HepG2 (cell line): Measurements from ENCODE around the gene MYBL2. TPM values are rescaled to one million over a fixed set of nuclear protein-coding genes. Genes with fewer than 3 reads are reported as not detected.
A peak's percentile ranks its signal among the peaks of the same experiment; 100 is the strongest.

Experiments
- AFF4 ChIP-seq: sonication (generic); formaldehyde crosslinking; IDR thresholded peaks from 2 replicates; pipeline ENCODE4 v1.4.0; 2020; ENCODE audit warnings: missing genetic modification reagents
- HIC2 ChIP-seq: sonication (generic); formaldehyde crosslinking; IDR thresholded peaks from 2 replicates; pipeline ENCODE4 v1.9.0; 2022; ENCODE audit warnings: low read depth, missing genetic modification reagents
- HNF4G ChIP-seq, 2 experiments: sonication (generic) in 1 of 2; formaldehyde crosslinking in 1 of 2; IDR thresholded peaks; 2 replicates each; pipeline versions ENCODE4 v1.4.0 to v1.6.1; 2011 to 2020; ENCODE audit warnings: borderline replicate concordance in 2 of 2, low read depth in 2 of 2, mild to moderate bottlenecking in 2 of 2, low read length in 1 of 2, missing genetic modification reagents in 1 of 2, moderate library complexity in 1 of 2
- MLLT10 ChIP-seq: sonication (generic); formaldehyde crosslinking; IDR thresholded peaks from 2 replicates; pipeline ENCODE4 v1.4.0; 2020; ENCODE audit warnings: missing genetic modification reagents
- MXD3 ChIP-seq: IDR thresholded peaks from 2 replicates; pipeline ENCODE4 v1.6.1; 2016; ENCODE audit warnings: mild to moderate bottlenecking, missing biosample characterization, missing genetic modification reagents
- NRL ChIP-seq: sonication (generic); formaldehyde crosslinking; IDR thresholded peaks from 2 replicates; pipeline ENCODE4 v1.5.0; 2020; ENCODE audit warnings: missing genetic modification reagents, mild to moderate bottlenecking, moderate library complexity, borderline replicate concordance
- ZFP36 ChIP-seq: fragments of 150-350 bp; IDR thresholded peaks from 2 replicates; pipeline ENCODE4 v1.6.1; 2018; ENCODE audit warnings: borderline replicate concordance, low read length, low read depth; ENCODE audit not compliant: partially characterized antibody
- ZFP36L2 ChIP-seq: sonication (generic); formaldehyde crosslinking; IDR thresholded peaks from 2 replicates; pipeline ENCODE4 v1.4.0; 2020; ENCODE audit warnings: missing genetic modification reagents
- ZFP41 ChIP-seq: sonication (generic); formaldehyde crosslinking; IDR thresholded peaks from 2 replicates; pipeline ENCODE4 v1.4.0; 2020; ENCODE audit warnings: mild to moderate bottlenecking, missing genetic modification reagents, borderline replicate concordance
- ZMYM4 ChIP-seq: sonication (generic); formaldehyde crosslinking; IDR thresholded peaks from 2 replicates; pipeline ENCODE4 v1.8.1; 2023; ENCODE audit warnings: mild to moderate bottlenecking, missing genetic modification reagents
- ZNF451 ChIP-seq: sonication (generic); formaldehyde crosslinking; IDR thresholded peaks from 2 replicates; pipeline ENCODE4 v1.5.0; 2020; ENCODE audit warnings: mild to moderate bottlenecking, missing genetic modification reagents
- ZNF512B ChIP-seq: sonication (generic); formaldehyde crosslinking; IDR thresholded peaks from 2 replicates; pipeline ENCODE4 v1.5.1; 2020; ENCODE audit warnings: missing genetic modification reagents, mild to moderate bottlenecking, borderline replicate concordance
- ZNF607 ChIP-seq: sonication (generic); formaldehyde crosslinking; IDR thresholded peaks from 2 replicates; pipeline ENCODE4 v1.5.1; 2020; ENCODE audit warnings: missing genetic modification reagents, mild to moderate bottlenecking, borderline replicate concordance
- ZNF619 ChIP-seq: sonication (generic); formaldehyde crosslinking; IDR thresholded peaks from 2 replicates; pipeline ENCODE4 v1.4.0; 2020; ENCODE audit warnings: mild to moderate bottlenecking, missing genetic modification reagents
- ZNF761 ChIP-seq: sonication (generic); formaldehyde crosslinking; conservative IDR thresholded peaks from 2 replicates; pipeline ENCODE4 v1.4.0; 2020; ENCODE audit warnings: mild to moderate bottlenecking, missing genetic modification reagents
- ZNF782 ChIP-seq: sonication (generic); formaldehyde crosslinking; IDR thresholded peaks from 2 replicates; pipeline ENCODE4 v1.4.0; 2020; ENCODE audit warnings: missing genetic modification reagents, mild to moderate bottlenecking, borderline replicate concordance
- ZNF792 ChIP-seq: IDR thresholded peaks from 2 replicates; pipeline ENCODE4 v1.6.1; 2016
- ZNF891 ChIP-seq: sonication (generic); formaldehyde crosslinking; IDR thresholded peaks from 2 replicates; pipeline ENCODE4 v1.5.0; 2020; ENCODE audit warnings: mild to moderate bottlenecking, missing genetic modification reagents
- polyA plus RNA-seq, 8 experiments: library from polyadenylated mRNA; depleted of rRNA in 3 of 8; stranded (reverse) in 7 of 8; unstranded in 1 of 8; fragments of >200 nt; fragmentation: Illumina TruSeq in 4 of 8; extraction: Trizol in 4 of 8; gene quantifications; 2 replicates each; pipeline versions ENCODE4 v1.2.1 to v1.2.3, GENCODE V29; 2011 to 2016; ENCODE audit warnings: low read depth in 4 of 8, missing spikeins in 1 of 8, mixed read lengths in 1 of 8; ENCODE audit not compliant: insufficient read depth in 1 of 8
- total RNA-seq, 5 experiments: library from RNA; depleted of rRNA; stranded (reverse); fragments of >200 nt; fragmentation: Illumina TruSeq; extraction: Trizol; gene quantifications; 2 replicates each; pipeline ENCODE4 v1.2.3, GENCODE V29; 2016; ENCODE audit warnings: low read depth in 1 of 5

MYBL2 gene
- total and polyA plus RNA-seq, 2 of the 13 experiments (the other 11 are each of a cell fraction or from before 2014, with no cell fraction given) = 11.9 to 66.2 TPM

- TF ChIP-seq AFF4 (no peak), ZNF792 (CRISPR knock-in tag) (no peak), ZNF607 (peak; percentile 31; the same call in 1 of the 2 replicates), MXD3 (CRISPR knock-in tag) (no peak), ZNF619 (CRISPR knock-in tag) (no peak), ZFP41 (CRISPR knock-in tag) (no peak), ZNF761 (CRISPR knock-in tag) (no peak), ZNF782 (CRISPR knock-in tag) (peak; percentile 67; the same call in 1 of the 2 replicates), ZMYM4 (CRISPR knock-in tag) (peak; percentile 19; the same call in 1 of the 2 replicates), ZFP36L2 (CRISPR knock-in tag) (no peak), HNF4G (IDR thresholded peaks at IDR 0.05; ENCODE audit: borderline replicate concordance, low read depth, low read length) (no peak), HNF4G (CRISPR knock-in tag; IDR thresholded peaks at IDR 0.05; ENCODE audit: borderline replicate concordance, low read depth) (no peak), HIC2 (CRISPR knock-in tag) (no peak), ZNF512B (CRISPR knock-in tag) (no peak), NRL (CRISPR knock-in tag) (peak; percentile 78; the same call in 1 of the 2 replicates), MLLT10 (CRISPR knock-in tag) (no peak), ZNF891 (CRISPR knock-in tag) (peak; percentile 78), ZNF451 (CRISPR knock-in tag) (0 out of 2 replicates have a peak, but pooled peaks have one; percentile 40), ZFP36 (no peak)
Measured at GRCh38 chr20:43749734-43750294, 82.9 kb downstream of the MYBL2 start (continued).
